Measurements from ENCODE around the gene FNTB.

- no peak for TF ChIP-seq MLX (CRISPR knock-in tag; IDR thresholded peaks at IDR 0.05)
- no peak for TF ChIP-seq CTCF (IDR thresholded peaks at IDR 0.05)
- TF ChIP-seq ELF4 (CRISPR knock-in tag; IDR thresholded peaks at IDR 0.05; ENCODE audit: low read depth) = no peak
- TF ChIP-seq TEAD4 (CRISPR knock-in tag; IDR thresholded peaks at IDR 0.05) = no peak
- TF ChIP-seq FOXK1 (CRISPR knock-in tag; IDR thresholded peaks at IDR 0.05) = no peak
- no peak for TF ChIP-seq HMGXB4 (CRISPR knock-in tag; IDR thresholded peaks at IDR 0.05)
- no peak for TF ChIP-seq SP1 (CRISPR knock-in tag; conservative IDR thresholded peaks at IDR 0.05)
- no peak for TF ChIP-seq CREB1 (CRISPR knock-in tag; IDR thresholded peaks at IDR 0.05)
- no peak for TF ChIP-seq ATF6 (CRISPR knock-in tag; IDR thresholded peaks at IDR 0.05)
- no peak for TF ChIP-seq ZBTB43 (CRISPR knock-in tag; IDR thresholded peaks at IDR 0.05)
- TF ChIP-seq USF2 (CRISPR knock-in tag; IDR thresholded peaks at IDR 0.05) = no peak
- no peak for TF ChIP-seq TEAD1 (CRISPR knock-in tag; IDR thresholded peaks at IDR 0.05)
- no peak for TF ChIP-seq ZNF317 (CRISPR knock-in tag; IDR thresholded peaks at IDR 0.05; ENCODE audit: borderline replicate concordance, low read depth)
- TF ChIP-seq ARID4B (CRISPR knock-in tag; IDR thresholded peaks at IDR 0.05; ENCODE audit: borderline replicate concordance) = no peak
Observed at GRCh38 chr14:64963611-64964010, 23.1 kb upstream of the FNTB start.
